C4-2B (cell line): ENCODE results near the gene ZFAND3.

Experiments
- H3K27ac ChIP-seq: fragments of 450-650 bp; 2 replicates; pipeline ENCODE4 v1.5.1; 2017
- CTCF ChIP-seq: fragments of 450-650 bp; conservative IDR thresholded peaks from 2 replicates; pipeline ENCODE4 v1.5.1; 2017; ENCODE audit warnings: mild to moderate bottlenecking
- ZFX ChIP-seq: fragments of 450-650 bp; IDR thresholded peaks from 2 replicates; pipeline ENCODE4 v1.6.1; 2017

ZFAND3 gene

DNA sequence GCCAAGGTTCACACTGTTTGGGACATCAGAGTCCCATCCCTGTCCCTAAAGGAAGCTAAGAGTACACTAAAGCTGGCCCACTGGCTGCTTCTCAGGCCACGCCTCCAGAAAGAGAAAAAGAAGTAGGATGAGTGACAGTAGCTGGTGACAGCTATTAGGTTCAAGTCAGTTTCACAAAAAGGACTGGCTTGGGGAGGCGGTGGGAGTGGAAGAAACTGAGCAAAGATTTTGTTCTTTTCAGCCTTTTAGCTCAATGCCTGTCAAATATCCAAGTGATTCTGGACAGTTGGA is 374.7 kb downstream of the ZFAND3 start:
- no peak overlapping the region for H3K27ac ChIP-seq
- TF ChIP-seq CTCF (no peak), ZFX (no peak)

GRCh38 chr6:38194589-38194988 is 375.1 kb downstream of the ZFAND3 start:
- no peak for TF ChIP-seq CTCF
- TF ChIP-seq ZFX: no peak

GRCh38 chr6:38195113-38195635 is 375.6 kb downstream of the ZFAND3 start:
- TF ChIP-seq CTCF (no peak), ZFX (no peak)
- H3K27ac ChIP-seq: no peak overlapping the region

More at GRCh38 chr6:38194589-38194988, 375.1 kb downstream of the ZFAND3 start:
- H3K27ac ChIP-seq: no peak overlapping the region

DNA sequence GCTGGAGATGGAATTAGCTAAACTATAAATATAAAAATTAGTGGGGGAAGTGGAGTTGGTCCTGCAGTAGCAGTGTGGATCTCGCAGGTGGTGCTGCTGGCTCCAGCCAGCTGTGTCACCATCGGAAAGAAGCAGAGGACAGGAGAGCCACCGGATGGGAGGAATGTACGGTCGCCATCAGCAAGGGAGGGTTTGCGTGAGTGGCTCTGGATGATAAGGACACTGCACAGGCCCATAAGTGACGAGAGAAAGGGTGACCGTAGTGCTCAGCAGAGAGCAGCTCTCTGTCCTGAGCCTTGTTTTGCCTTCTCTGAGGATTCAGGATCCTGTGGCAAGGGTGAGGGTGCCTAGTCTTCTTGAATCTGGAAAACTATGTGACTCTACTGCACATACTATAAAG is 378.7 kb downstream of the ZFAND3 start:
- no peak for TF ChIP-seq CTCF
- no peak for TF ChIP-seq ZFX
- no peak overlapping the region for H3K27ac ChIP-seq
